Germinal center (tissue), 1 donor: Measurements from ENCODE around the gene MTSS2.
"Not testable (repeated sequence)": the region's sequence is repeated elsewhere in the genome, so short reads cannot be mapped to it uniquely, and the experiment has no call there.

Experiments used
- DNase-seq: peaks from one replicate; pipeline ENCODE4 v3.0.0; 2012; ENCODE audit warnings: mixed read lengths, low spot score

The MTSS2 gene

GRCh38 chr16:70653809-70654771 is 31.8 kb downstream of the MTSS2 start:
- DNase-seq = peak; percentile 51

- DNase-seq = no peak
Measured at GRCh38 chr16:70653406-70653805, 32.4 kb downstream of the MTSS2 start.

- DNase-seq = no peak
Measured at GRCh38 chr16:70652322-70652721, 33.5 kb downstream of the MTSS2 start.

GRCh38 chr16:70651524-70651923 is 34.3 kb downstream of the MTSS2 start:
- DNase-seq = no peak

- DNase-seq = no peak
Measured at GRCh38 chr16:70650216-70650615, 35.6 kb downstream of the MTSS2 start.

- no peak for DNase-seq
Measured at GRCh38 chr16:70649300-70649699, 36.6 kb downstream of the MTSS2 start.

GRCh38 chr16:70648606-70649005 is 37.2 kb downstream of the MTSS2 start:
- DNase-seq = no peak

GRCh38 chr16:70647441-70648359 is 38.2 kb downstream of the MTSS2 start:
- no peak for DNase-seq

- DNase-seq = no peak
Measured at GRCh38 chr16:70646260-70647241, 39.3 kb downstream of the MTSS2 start, which contains the start of gene IL34. IL34 (plus strand) TSS chr16:70646559; CDS start chr16:70646948, 389 bp downstream.

GRCh38 chr16:70644763-70645597 is 40.9 kb downstream of the MTSS2 start:
- no peak for DNase-seq

GRCh38 chr16:70643264-70643663 is 42.6 kb downstream of the MTSS2 start:
- DNase-seq = not testable (repeated sequence)

GRCh38 chr16:70642633-70643032 is 43.2 kb downstream of the MTSS2 start:
- DNase-seq = no peak

GRCh38 chr16:70638814-70639792 is 46.8 kb downstream of the MTSS2 start:
- no peak for DNase-seq
